CD14-positive monocyte (primary cell): ENCODE data around the gene LAMB3. TPM values are rescaled to one million over a fixed set of nuclear protein-coding genes. Genes with fewer than 3 reads are reported as not detected.

ENCODE experiments used
- DNase-seq, 3 donors: peaks; one replicate each; pipeline ENCODE4 v3.0.0-alpha.2; 2011 to 2022
- H2AFZ ChIP-seq: 2 replicates; pipeline ENCODE4 v1.6.0; 2012; ENCODE audit warnings: mild to moderate bottlenecking, low read depth, low read length, inconsistent platforms; ENCODE audit not compliant: insufficient read depth, poor library complexity, severe bottlenecking
- H3K27ac ChIP-seq, 2 donors: 1 replicate in 1 of 2; 2 replicates in 1 of 2; pipeline ENCODE4 v1.5.1; 2012 to 2013; ENCODE audit warnings: low read length in 2 of 2, control low read depth in 1 of 2, inconsistent platforms in 1 of 2, low read depth in 1 of 2, mild to moderate bottlenecking in 1 of 2
- H3K27me3 ChIP-seq, 2 donors: one replicate each; pipeline versions ENCODE4 v1.6.0 to v1.6.1; 2011 to 2013; ENCODE audit warnings: low read length in 2 of 2; ENCODE audit not compliant: control insufficient read depth in 2 of 2, insufficient read depth in 2 of 2
- H3K36me3 ChIP-seq, 2 donors: replicated peaks in 1 of 2; 1 replicate in 1 of 2; 2 replicates in 1 of 2; pipeline versions ENCODE4 v1.5.1 to v1.6.1; 2012 to 2013; ENCODE audit warnings: low read length in 2 of 2, control low read depth in 1 of 2, inconsistent platforms in 1 of 2, mild to moderate bottlenecking in 1 of 2; ENCODE audit not compliant: insufficient read depth in 2 of 2, control insufficient read depth in 1 of 2
- H3K4me1 ChIP-seq, 2 donors: 1 replicate in 1 of 2; 2 replicates in 1 of 2; pipeline versions ENCODE4 v1.5.1 to v1.6.1; 2012 to 2013; ENCODE audit warnings: low read length in 2 of 2, control low read depth in 1 of 2, inconsistent platforms in 1 of 2, mild to moderate bottlenecking in 1 of 2, moderate library complexity in 1 of 2; ENCODE audit not compliant: insufficient read depth in 2 of 2, control insufficient read depth in 1 of 2
- H3K4me2 ChIP-seq: replicated peaks from 2 replicates; pipeline ENCODE3; 2012; ENCODE audit warnings: low read length, moderate library complexity, mild to moderate bottlenecking; ENCODE audit not compliant: poor library complexity, severe bottlenecking; ENCODE audit errors: extremely low read depth
- H3K4me3 ChIP-seq, 3 experiments: fragments of 200-600 bp in 1 of 3; sonication (generic) in 1 of 3; replicated peaks in 1 of 3; 1 replicate in 2 of 3; 2 replicates in 1 of 3; pipeline ENCODE4 v1.5.1; 2011 to 2013; ENCODE audit warnings: low read length in 3 of 3, mild to moderate bottlenecking in 3 of 3, control low read depth in 2 of 3, low read depth in 2 of 3, inconsistent platforms in 1 of 3, moderate library complexity in 1 of 3
- H3K79me2 ChIP-seq: 2 replicates; pipeline ENCODE4 v1.6.0; 2012; ENCODE audit warnings: mild to moderate bottlenecking, control low read depth, inconsistent platforms, low read length, moderate library complexity; ENCODE audit not compliant: insufficient read depth
- H3K9ac ChIP-seq: 2 replicates; pipeline ENCODE4 v1.6.0; 2017; ENCODE audit warnings: low read length, mild to moderate bottlenecking; ENCODE audit not compliant: insufficient read depth, poor library complexity, severe bottlenecking
- H3K9me3 ChIP-seq, 2 donors: replicated peaks in 1 of 2; 1 replicate in 1 of 2; 2 replicates in 1 of 2; pipeline versions ENCODE4 v1.5.1 to v1.6.1; 2012 to 2013; ENCODE audit warnings: low read length in 2 of 2, control low read depth in 1 of 2; ENCODE audit not compliant: control insufficient read depth in 1 of 2, insufficient read depth in 1 of 2
- H4K20me1 ChIP-seq: 2 replicates; pipeline ENCODE4 v1.6.0; 2012; ENCODE audit warnings: mild to moderate bottlenecking, low read length, control low read depth, moderate library complexity; ENCODE audit not compliant: insufficient read depth
- H3K27ac Mint-ChIP-seq, 7 donors: one replicate each; pipeline ENCODE4 v1.8.0; 2020; ENCODE audit warnings: mild to moderate bottlenecking in 7 of 7, mixed read lengths in 7 of 7, moderate library complexity in 6 of 7, inconsistent platforms in 2 of 7
- H3K27me3 Mint-ChIP-seq, 3 donors: one replicate each; pipeline ENCODE4 v1.8.0; 2021 to 2022; ENCODE audit warnings: low read depth in 3 of 3, mild to moderate bottlenecking in 3 of 3, mixed read lengths in 3 of 3, moderate library complexity in 3 of 3, inconsistent platforms in 1 of 3
- H3K36me3 Mint-ChIP-seq, 2 donors: one replicate each; pipeline ENCODE4 v1.8.0; 2020; ENCODE audit warnings: mixed read lengths in 2 of 2, inconsistent platforms in 1 of 2, mild to moderate bottlenecking in 1 of 2
- H3K4me1 Mint-ChIP-seq: one replicate; pipeline ENCODE4 v1.8.0; 2020; ENCODE audit warnings: mild to moderate bottlenecking, mixed read lengths
- H3K4me3 Mint-ChIP-seq, 2 donors: one replicate each; pipeline ENCODE4 v1.8.0; 2020; ENCODE audit warnings: mild to moderate bottlenecking in 2 of 2, mixed read lengths in 2 of 2, moderate library complexity in 1 of 2
- H3K9me3 Mint-ChIP-seq, 7 donors: one replicate each; pipeline ENCODE4 v1.8.0; 2020 to 2022; ENCODE audit warnings: mixed read lengths in 7 of 7, mild to moderate bottlenecking in 6 of 7, moderate library complexity in 6 of 7, inconsistent platforms in 2 of 7
- WGBS: methylation state at CpG from one replicate; pipeline ENCODE4 v1.1.5; 2013; ENCODE audit warnings: missing lambda C conversion rate; ENCODE audit not compliant: insufficient coverage; 5-methylcytosine and 5-hydroxymethylcytosine counted together
- intact Hi-C, 2 donors: fragments of 100-400 bp; cut with micrococcal nuclease; formaldehyde crosslinking; loops; one replicate each; pipeline versions ENCODE4 v1.15.0 to v1.15.1; 2023
- polyA plus RNA-seq, 3 donors: library from polyadenylated mRNA; depleted of rRNA in 1 of 3; unstranded in 2 of 3; stranded (reverse) in 1 of 3; fragments of 300-500 nt in 2 of 3; fragments of >200 nt in 1 of 3; fragmentation: Illumina TruSeq in 2 of 3; gene quantifications; 1 replicate in 2 of 3; 2 replicates in 1 of 3; pipeline ENCODE4 v1.2.3, GENCODE V29; 2012 to 2021
- TF ChIP-seq, protein P1 (sequence below): fragments of 200-600 bp; IDR thresholded peaks from one replicate; pipeline ENCODE4 v1.8.0; 2022; ENCODE audit warnings: antibody characterized with exemption, mild to moderate bottlenecking

Gene LAMB3
- polyA plus RNA-seq, 3 donors = 0.29 to 0.67 (median 0.30) TPM

DNA sequence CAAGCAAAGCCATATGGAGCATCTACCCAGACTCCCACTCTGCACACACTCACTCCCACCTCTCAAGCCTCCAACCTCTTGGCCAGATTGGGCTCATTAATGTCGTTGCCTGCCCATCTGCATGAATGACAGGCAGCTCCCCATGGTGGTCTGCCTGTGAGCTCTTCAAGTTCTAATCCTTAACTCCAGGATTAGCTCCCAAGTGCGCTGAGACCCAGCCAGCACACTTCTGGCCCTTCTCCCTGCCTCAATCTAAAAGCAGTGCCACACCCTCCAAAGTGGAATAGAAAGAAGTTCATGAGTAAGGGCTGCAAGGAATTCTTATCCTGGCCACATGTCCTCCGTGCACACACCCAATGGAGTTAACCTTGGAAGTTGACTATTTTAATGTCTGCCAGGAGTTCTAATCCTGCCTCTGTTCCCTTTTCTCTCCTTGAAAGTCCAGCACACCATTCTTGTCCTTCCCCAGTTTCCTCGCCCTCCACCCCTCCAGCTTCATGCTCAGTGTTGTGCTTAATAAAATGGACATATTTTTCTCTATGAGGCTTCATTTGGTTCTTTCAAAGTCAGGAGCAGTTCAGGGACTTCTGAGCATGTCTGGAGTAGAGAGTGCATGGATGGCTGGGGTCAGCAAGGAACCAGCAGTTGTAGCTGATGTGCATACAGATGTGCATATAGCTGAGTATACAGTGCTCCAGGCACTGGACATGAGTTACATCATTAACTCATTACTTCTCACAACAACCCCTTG lies 38.6 kb downstream of the LAMB3 start:
- H3K27me3 ChIP-seq = no peaks in the 10 kb centered on the region
- Mint-ChIP-seq H3K27ac (peak overlapping the region in 1 of 7 donors; percentile 27), H3K4me3 (no peak overlapping the region), H3K9me3 (peaks cover 0 to 3% (median 0%) of the 10 kb centered on the region in 7 donors), H3K4me1 (peaks cover 3% of the 10 kb centered on the region), H3K27me3 (peaks cover 6 to 13% (median 9%) of the 10 kb centered on the region in 3 donors), H3K36me3 (no peaks in the 10 kb centered on the region)
- H3K4me1 ChIP-seq = no peaks in the 10 kb centered on the region
- no peak overlapping the region for H2AFZ ChIP-seq
- no peaks in the 10 kb centered on the region for H3K36me3 ChIP-seq
- intact Hi-C loops = no loop called here
- no peaks in the 10 kb centered on the region for H4K20me1 ChIP-seq
- DNase-seq = no peak
- no peaks in the 10 kb centered on the region for H3K9me3 ChIP-seq
- no peak overlapping the region for H3K27ac ChIP-seq
- H3K9ac ChIP-seq = no peak overlapping the region
- H3K4me2 ChIP-seq = no peak overlapping the region
- 92% methylated on average over 1 of the region's 4 CpGs for WGBS
- TF ChIP-seq, protein P1, sequence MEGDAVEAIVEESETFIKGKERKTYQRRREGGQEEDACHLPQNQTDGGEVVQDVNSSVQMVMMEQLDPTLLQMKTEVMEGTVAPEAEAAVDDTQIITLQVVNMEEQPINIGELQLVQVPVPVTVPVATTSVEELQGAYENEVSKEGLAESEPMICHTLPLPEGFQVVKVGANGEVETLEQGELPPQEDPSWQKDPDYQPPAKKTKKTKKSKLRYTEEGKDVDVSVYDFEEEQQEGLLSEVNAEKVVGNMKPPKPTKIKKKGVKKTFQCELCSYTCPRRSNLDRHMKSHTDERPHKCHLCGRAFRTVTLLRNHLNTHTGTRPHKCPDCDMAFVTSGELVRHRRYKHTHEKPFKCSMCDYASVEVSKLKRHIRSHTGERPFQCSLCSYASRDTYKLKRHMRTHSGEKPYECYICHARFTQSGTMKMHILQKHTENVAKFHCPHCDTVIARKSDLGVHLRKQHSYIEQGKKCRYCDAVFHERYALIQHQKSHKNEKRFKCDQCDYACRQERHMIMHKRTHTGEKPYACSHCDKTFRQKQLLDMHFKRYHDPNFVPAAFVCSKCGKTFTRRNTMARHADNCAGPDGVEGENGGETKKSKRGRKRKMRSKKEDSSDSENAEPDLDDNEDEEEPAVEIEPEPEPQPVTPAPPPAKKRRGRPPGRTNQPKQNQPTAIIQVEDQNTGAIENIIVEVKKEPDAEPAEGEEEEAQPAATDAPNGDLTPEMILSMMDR = no peak
- H3K4me3 ChIP-seq = no peak overlapping the region
- no peaks in the 10 kb centered on the region for H3K79me2 ChIP-seq

DNA sequence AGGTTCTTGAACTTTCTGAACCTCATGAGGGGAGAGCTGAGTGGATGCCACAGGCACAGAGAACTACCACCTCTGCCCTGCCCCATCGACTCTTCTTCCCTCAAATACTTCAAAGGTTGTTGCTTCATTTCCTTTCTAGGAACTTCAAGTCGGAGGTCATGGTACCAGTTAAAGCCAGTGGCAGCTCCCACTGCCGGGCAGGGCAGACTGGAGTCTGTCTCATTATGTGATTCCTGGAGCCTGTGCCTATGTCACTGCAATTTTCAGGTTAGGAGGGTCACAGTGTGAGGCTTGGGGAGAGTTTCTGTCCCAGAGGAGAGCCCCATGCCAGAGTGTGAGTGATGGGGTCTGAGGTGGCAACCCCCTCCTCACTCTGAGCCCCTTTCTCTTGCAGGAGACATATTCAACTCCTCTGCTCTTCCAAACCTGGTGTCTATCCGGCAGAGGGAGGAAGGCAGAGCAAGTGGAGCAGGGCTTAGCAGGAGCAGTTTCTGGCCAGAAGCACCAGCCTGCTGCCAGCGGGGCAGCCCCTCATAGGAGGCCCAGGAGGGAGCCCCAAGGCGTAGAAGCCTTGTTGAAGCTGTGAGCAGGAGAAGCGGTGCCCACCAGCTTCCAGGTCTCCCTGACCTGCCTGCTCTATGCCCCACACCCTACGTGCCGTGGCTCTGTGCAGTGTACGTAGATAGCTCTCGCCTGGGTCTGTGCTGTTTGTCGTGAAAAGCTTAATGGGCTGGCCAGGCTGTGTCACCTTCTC lies 39.4 kb downstream of the LAMB3 start:
- no peaks in the 10 kb centered on the region for H4K20me1 ChIP-seq
- Mint-ChIP-seq H3K36me3 (no peaks in the 10 kb centered on the region), H3K4me1 (peaks cover 3% of the 10 kb centered on the region), H3K27me3 (peaks cover 5 to 11% (median 8%) of the 10 kb centered on the region in 3 donors), H3K27ac (peak overlapping the region in 1 of 7 donors; percentile 53), H3K4me3 (no peak overlapping the region), H3K9me3 (peaks cover 0 to 3% (median 0%) of the 10 kb centered on the region in 7 donors)
- H3K9ac ChIP-seq = no peak overlapping the region
- no peaks in the 10 kb centered on the region for H3K27me3 ChIP-seq
- no peak overlapping the region for H2AFZ ChIP-seq
- H3K27ac ChIP-seq = no peak overlapping the region
- H3K79me2 ChIP-seq = no peaks in the 10 kb centered on the region
- H3K4me1 ChIP-seq = no peaks in the 10 kb centered on the region
- H3K9me3 ChIP-seq = no peaks in the 10 kb centered on the region
- no peaks in the 10 kb centered on the region for H3K36me3 ChIP-seq
- no peak overlapping the region for H3K4me3 ChIP-seq
- TF ChIP-seq, protein P1 = no peak
- intact Hi-C loops = no loop called here
- WGBS = 80% methylated on average over 11 of the region's 12 CpGs
- H3K4me2 ChIP-seq = no peak overlapping the region
- peak in 1 of 3 donors; percentile 27 for DNase-seq
